Keratinocyte (primary cell): Measurements from ENCODE around the gene KIF1B. TPM values are rescaled to one million over a fixed set of nuclear protein-coding genes. Genes with fewer than 3 reads are reported as not detected.

ENCODE experiments used
- DNase-seq: peaks from one replicate; pipeline ENCODE4 v3.0.0-alpha.2; 2011; ENCODE audit warnings: low read depth, missing footprints, low spot score
- FAIRE-seq: peaks from 2 replicates; lab custom pipeline; 2011; peaks lifted over from hg19 to GRCh38; lab: Jason Lieb, UNC
- H2AFZ ChIP-seq: 2 replicates; pipeline ENCODE4 v1.6.0; 2012; ENCODE audit warnings: low read length, control low read depth, inconsistent platforms; ENCODE audit not compliant: control insufficient read depth
- H3K27ac ChIP-seq: 2 replicates; pipeline ENCODE4 v1.5.1; 2011; ENCODE audit warnings: low read length; ENCODE audit not compliant: control insufficient read depth, insufficient read depth
- H3K27me3 ChIP-seq: 3 replicates; pipeline ENCODE4 v1.6.0; 2011; ENCODE audit warnings: low read length; ENCODE audit not compliant: control insufficient read depth, insufficient read depth; ENCODE audit errors: extremely low read depth
- H3K36me3 ChIP-seq, 2 experiments: 2 replicates in 1 of 2; 3 replicates in 1 of 2; pipeline ENCODE4 v1.5.1; 2011; ENCODE audit warnings: low read length in 2 of 2, mild to moderate bottlenecking in 1 of 2; ENCODE audit not compliant: control insufficient read depth in 2 of 2, insufficient read depth in 2 of 2; ENCODE audit errors: extremely low read depth in 1 of 2
- H3K4me1 ChIP-seq: 3 replicates; pipeline ENCODE4 v1.5.1; 2011; ENCODE audit warnings: low read length; ENCODE audit not compliant: control insufficient read depth, insufficient read depth; ENCODE audit errors: extremely low read depth
- H3K4me2 ChIP-seq: 3 replicates; pipeline ENCODE4 v1.6.0; 2011; ENCODE audit warnings: low read depth, low read length; ENCODE audit not compliant: control insufficient read depth, insufficient read depth; ENCODE audit errors: extremely low read depth
- H3K4me3 ChIP-seq, 3 experiments: fragments of 200-600 bp in 1 of 3; sonication (generic) in 1 of 3; 2 replicates in 2 of 3; 3 replicates in 1 of 3; pipeline ENCODE4 v1.5.1; 2011 to 2016; ENCODE audit warnings: low read length in 3 of 3, mild to moderate bottlenecking in 3 of 3, control low read depth in 2 of 3, inconsistent platforms in 1 of 3, low read depth in 1 of 3, mixed read lengths in 1 of 3, mixed run types in 1 of 3, moderate library complexity in 1 of 3; ENCODE audit not compliant: control insufficient read depth in 2 of 3, insufficient read depth in 2 of 3; ENCODE audit errors: extremely low read depth in 1 of 3
- H3K79me2 ChIP-seq: 2 replicates; pipeline ENCODE4 v1.6.0; 2012; ENCODE audit warnings: low read length; ENCODE audit not compliant: control insufficient read depth, insufficient read depth
- H3K9ac ChIP-seq: 3 replicates; pipeline ENCODE4 v1.6.0; 2011; ENCODE audit warnings: low read length; ENCODE audit not compliant: control insufficient read depth, insufficient read depth; ENCODE audit errors: extremely low read depth
- H3K9me1 ChIP-seq: 3 replicates; pipeline ENCODE4 v1.6.0; 2011; ENCODE audit warnings: low read length; ENCODE audit not compliant: control insufficient read depth, insufficient read depth; ENCODE audit errors: extremely low read depth
- H3K9me3 ChIP-seq: 2 replicates; pipeline ENCODE4 v1.5.1; 2012; ENCODE audit warnings: low read depth, low read length; ENCODE audit not compliant: control insufficient read depth
- H4K20me1 ChIP-seq: 3 replicates; pipeline ENCODE4 v1.6.0; 2011; ENCODE audit warnings: low read length; ENCODE audit not compliant: control insufficient read depth, insufficient read depth; ENCODE audit errors: extremely low read depth
- CTCF ChIP-seq, 3 experiments: IDR thresholded peaks in 1 of 3; conservative IDR thresholded peaks in 1 of 3; optimal IDR thresholded peaks in 1 of 3; 2 replicates in 2 of 3; 3 replicates in 1 of 3; pipeline versions ENCODE3 to v1.5.1; 2011; ENCODE audit warnings: low read length in 3 of 3, mild to moderate bottlenecking in 3 of 3, moderate library complexity in 2 of 3, control low read depth in 1 of 3, inconsistent platforms in 1 of 3; ENCODE audit not compliant: insufficient read depth in 2 of 3; ENCODE audit errors: extremely low read depth in 1 of 3
- EZH2 ChIP-seq: IDR thresholded peaks from one replicate; pipeline ENCODE4 v1.6.1; 2012; ENCODE audit warnings: inconsistent platforms, mild to moderate bottlenecking, low read length, moderate library complexity
- dilution Hi-C: fragments of 300-500 bp; cut with MboI; formaldehyde crosslinking; loops from one replicate; pipeline ENCODE4 v1.7.0; 2020; ENCODE audit warnings: low sequenced_read_pairs; ENCODE audit not compliant: extremely low pct_ligation_motif_present
- polyA plus RNA-seq, 5 experiments: library from polyadenylated mRNA; depleted of rRNA in 3 of 5; stranded (reverse) in 3 of 5; stranded (forward) in 1 of 5; unstranded in 1 of 5; fragments of >200 nt; gene quantifications; 1 replicate in 1 of 5; 2 replicates in 3 of 5; 3 replicates in 1 of 5; pipeline versions ENCODE4 v1.2.1 to v1.2.3, GENCODE V29; 2011 to 2012; ENCODE audit warnings: missing spikeins in 2 of 5, low read depth in 1 of 5, low replicate concordance in 1 of 5

The KIF1B gene
- polyA plus RNA-seq, 1 donor (not counting 4 experiments of a cell fraction or from before 2014, with no cell fraction given): 15.1 TPM

GRCh38 chr1:10192263-10192662 lies 18.1 kb upstream of the KIF1B start:
- Histone ChIP-seq H4K20me1 (no peaks in the 10 kb centered on the region), H3K9me1 (no peaks in the 10 kb centered on the region), H2AFZ (no peak overlapping the region), H3K4me3 (no peak overlapping the region), H3K9me3 (no peaks in the 10 kb centered on the region), H3K4me1 (no peaks in the 10 kb centered on the region), H3K36me3 (no peaks in the 10 kb centered on the region), H3K9ac (no peak overlapping the region), H3K27ac (no peak overlapping the region), H3K79me2 (no peaks in the 10 kb centered on the region), H3K4me2 (no peak overlapping the region), H3K27me3 (no peaks in the 10 kb centered on the region)
- no peak for DNase-seq
- dilution Hi-C loops: no loop called here
- no peak for FAIRE-seq
- TF ChIP-seq EZH2 (no peak), CTCF (optimal IDR thresholded peaks at IDR 0.05 in 1 of 3, IDR thresholded peaks at IDR 0.05 in 1 of 3, conservative IDR thresholded peaks at IDR 0.05 in 1 of 3; ENCODE audit: extremely low read depth in 1 of 3, insufficient read depth in 2 of 3, low read length in 3 of 3) (no peak)

GRCh38 chr1:10193288-10193687 lies 17.1 kb upstream of the KIF1B start:
- no peak overlapping the region for H3K4me2 ChIP-seq
- dilution Hi-C loops: no loop called here
- H3K9me3 ChIP-seq: no peaks in the 10 kb centered on the region
- no peaks in the 10 kb centered on the region for H3K4me1 ChIP-seq
- H3K27me3 ChIP-seq: no peaks in the 10 kb centered on the region
- H4K20me1 ChIP-seq: no peaks in the 10 kb centered on the region
- no peak overlapping the region for H3K27ac ChIP-seq
- no peak overlapping the region for H3K9ac ChIP-seq
- no peak for TF ChIP-seq EZH2
- TF ChIP-seq CTCF (optimal IDR thresholded peaks at IDR 0.05 in 1 of 3, IDR thresholded peaks at IDR 0.05 in 1 of 3, conservative IDR thresholded peaks at IDR 0.05 in 1 of 3; ENCODE audit: extremely low read depth in 1 of 3, insufficient read depth in 2 of 3, low read length in 3 of 3): no peak
- H3K79me2 ChIP-seq: no peaks in the 10 kb centered on the region
- no peak overlapping the region for H3K4me3 ChIP-seq
- FAIRE-seq (no peak), DNase-seq (no peak)
- H3K9me1 ChIP-seq: no peaks in the 10 kb centered on the region
- H2AFZ ChIP-seq: no peak overlapping the region
- H3K36me3 ChIP-seq: no peaks in the 10 kb centered on the region
